Midbrain (tissue), 1 donor: ENCODE data around the gene R3HCC1L.

ENCODE experiments used
- DNase-seq: peaks from one replicate; lab custom pipeline; 2025; lab: John Stamatoyannopoulos, UW

R3HCC1L gene

DNA sequence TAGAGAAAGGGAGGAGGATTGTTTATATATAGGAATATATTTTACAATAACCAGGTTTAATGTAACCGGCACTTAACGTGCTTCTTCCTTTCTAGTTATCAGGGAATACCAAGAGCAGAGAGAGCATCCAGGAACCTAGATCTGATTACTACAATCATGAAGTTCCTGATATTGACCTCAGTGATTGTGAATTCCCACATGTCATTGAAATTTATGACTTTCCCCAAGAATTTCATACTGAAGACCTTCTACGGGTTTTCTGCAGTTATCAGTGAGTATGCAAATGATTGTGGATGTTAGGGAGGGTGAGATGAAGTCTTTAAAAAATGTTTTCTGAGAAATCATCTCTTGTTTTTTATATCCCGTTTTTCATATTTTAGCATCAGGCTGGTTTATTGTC lies 97.0 kb downstream of the R3HCC1L start:
- no peak for DNase-seq

DNA sequence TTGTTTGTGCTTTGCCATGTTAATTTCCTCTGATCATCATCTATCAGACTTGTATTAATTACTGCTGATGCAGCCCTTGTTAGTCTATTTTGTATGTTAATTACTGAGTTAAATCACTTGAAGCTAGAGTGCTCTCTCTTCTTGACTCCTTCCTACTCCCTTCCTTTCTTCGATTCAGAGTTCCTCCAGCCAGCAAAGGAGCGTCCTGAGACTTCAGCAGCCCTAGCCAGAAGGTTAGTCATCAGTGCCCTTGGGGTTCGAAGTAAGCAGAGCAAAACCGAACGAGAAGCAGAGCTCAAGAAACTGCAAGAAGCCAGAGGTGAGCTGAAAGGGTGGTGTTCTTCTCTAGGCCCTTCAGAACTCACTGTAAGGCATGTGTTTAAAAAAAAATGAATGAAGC lies 101.4 kb downstream of the R3HCC1L start:
- no peak for DNase-seq

DNA sequence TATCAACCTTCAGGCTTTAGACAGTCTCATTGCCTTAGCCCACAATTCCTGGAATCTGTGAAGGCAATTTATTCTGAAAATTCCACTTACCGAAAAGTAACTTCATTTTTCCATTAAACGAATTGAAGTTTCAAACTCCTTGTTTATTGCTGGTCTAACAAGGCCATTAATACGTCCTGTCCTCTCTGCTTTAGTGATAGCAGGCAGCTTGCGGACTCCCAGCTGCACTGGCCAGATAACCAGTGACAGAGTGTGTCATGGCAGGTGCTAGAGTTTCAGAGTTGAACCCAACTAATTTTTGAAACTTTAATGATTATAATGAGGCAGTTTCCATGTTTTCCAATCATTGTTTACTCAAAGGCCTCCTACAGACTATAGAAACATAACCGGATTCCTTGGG lies 102.4 kb downstream of the R3HCC1L start:
- DNase-seq = no peak

DNA sequence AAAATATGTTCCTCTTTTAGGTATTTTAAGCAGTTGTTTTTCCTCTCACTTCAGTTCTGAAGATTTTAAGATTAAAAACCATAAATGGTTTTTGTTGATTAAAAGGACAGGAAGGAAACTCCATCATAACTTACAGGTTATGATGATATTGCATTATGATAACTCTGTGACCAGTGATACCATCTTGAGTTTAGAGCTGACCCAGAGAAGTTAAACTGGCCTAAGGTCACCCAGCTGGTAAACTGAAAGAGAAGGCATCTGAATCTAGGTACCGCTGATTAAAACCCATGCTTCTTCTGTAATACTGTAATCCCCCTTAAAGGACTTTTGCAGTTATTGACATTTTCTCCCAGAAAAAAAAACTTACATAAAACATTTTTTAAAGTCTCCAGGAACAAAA lies 103.9 kb downstream of the R3HCC1L start:
- DNase-seq = no peak

DNA sequence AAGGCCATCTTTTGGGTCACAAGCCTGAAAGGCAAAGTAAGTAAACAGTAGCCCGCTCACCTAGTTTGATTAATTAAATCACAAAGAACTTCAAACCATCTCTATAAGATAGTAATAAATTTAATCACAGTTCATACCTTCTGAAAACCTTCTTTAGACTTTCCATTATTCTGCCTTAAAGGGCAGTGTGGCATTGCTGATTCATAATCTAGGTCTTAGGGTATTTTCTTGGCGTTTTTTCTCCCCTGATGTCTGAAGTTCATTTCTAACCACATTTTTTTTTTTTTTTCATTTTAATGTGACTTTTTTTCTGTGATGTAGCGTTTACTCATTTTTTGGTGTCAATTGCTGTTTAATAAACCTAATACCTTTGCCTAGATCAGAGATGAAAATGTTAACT lies 106.1 kb downstream of the R3HCC1L start:
- no peak for DNase-seq

DNA sequence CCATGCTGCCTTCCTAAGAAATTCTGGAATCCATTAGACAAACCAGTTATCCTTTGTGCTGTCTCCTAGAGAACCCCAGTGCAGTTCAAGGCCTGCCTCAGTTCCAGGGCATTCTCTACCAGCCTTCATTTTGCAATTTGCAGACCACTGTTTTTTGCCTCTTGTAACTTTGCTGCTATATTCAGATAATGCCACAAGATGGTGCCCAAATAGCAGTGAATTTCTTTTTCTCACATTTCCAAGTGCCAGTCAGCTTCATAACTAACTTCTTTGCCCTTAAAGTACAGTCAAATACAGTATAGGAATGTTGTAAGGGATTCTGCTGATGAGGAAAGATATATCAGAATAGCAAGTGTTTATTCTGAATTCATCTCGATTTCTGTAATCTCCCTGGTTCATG lies 108.4 kb downstream of the R3HCC1L start:
- DNase-seq = peak; percentile 12

DNA sequence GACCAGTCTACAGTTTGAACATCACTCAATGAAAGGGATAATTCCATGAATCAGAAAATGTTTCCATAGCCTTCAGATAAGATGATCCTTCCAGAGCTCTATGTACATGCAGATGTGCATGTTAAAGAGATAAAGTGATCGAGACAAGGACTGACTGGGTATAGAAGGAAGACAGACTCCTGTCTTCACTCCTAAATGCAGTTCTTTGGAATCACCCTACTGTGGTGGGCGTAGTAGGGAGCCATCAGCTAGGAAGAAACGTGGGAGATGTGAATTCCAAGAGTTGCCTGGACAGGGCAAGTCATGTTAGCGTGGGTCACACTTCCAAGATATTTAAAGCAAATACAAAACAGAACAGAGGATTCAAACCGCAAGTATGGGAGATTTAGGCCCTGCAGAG lies 109.7 kb downstream of the R3HCC1L start:
- DNase-seq = no peak

DNA sequence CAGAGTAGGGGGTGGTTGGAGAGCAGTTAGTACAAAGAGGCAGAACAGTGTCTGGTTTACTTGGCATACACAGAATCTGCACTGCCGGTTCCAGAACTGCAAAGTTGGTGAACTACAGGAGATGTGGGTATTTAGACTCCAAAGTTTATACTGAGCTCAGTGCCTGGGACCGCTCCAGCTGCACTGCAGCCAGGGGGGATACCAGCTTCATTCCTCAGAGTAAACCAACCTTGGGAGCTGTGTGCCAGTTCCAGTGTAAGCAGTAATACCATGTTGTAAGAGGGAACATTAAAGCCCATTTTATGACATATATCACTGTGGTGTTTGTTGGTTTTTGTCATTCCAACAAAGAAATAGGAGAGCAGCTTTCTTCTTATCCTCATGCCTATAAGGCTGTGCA lies 110.1 kb downstream of the R3HCC1L start:
- no peak for DNase-seq

DNA sequence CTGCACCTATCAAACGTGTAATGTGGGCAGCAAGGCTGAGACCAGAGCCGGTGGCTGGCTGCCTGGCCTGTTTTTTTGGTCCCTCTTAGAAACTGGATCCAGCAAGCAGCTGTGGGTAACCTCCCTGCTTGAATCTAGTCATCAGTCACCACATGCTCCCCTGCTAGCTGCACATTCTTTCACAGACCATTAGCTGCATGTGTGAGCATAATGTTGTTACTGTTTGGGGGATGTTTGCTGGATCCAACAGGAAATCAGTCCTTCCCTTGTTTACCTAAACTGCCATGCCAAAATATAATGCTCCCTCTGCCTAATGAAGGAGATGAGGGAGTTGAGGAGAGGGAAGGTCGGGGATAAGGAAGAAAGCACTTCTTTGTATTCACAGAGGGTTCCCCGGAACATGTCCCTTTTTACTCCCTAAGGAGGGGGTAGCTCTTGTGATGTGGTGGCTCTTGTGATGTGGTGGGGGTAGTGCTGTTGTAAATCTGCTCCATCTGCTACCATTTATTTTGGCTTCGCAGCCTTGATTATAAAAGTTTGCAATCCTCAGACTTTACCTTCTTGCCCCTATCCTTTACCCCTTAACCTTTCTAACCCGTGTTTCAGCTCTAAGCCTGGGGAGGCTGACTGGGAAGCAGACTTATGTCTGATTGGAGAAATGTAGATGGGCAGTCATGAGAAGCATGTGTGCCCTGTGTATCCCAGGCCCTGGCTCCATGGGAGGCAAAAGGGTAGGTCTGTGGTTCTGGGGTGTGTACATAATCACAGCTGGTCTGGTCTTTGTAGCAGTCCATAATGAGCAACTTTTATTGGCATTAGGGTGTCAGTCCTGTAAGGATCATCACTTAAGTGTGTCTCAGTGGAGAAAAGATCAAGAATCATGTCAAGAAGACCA lies 112.7 kb downstream of the R3HCC1L start:
- DNase-seq = no peak

DNA sequence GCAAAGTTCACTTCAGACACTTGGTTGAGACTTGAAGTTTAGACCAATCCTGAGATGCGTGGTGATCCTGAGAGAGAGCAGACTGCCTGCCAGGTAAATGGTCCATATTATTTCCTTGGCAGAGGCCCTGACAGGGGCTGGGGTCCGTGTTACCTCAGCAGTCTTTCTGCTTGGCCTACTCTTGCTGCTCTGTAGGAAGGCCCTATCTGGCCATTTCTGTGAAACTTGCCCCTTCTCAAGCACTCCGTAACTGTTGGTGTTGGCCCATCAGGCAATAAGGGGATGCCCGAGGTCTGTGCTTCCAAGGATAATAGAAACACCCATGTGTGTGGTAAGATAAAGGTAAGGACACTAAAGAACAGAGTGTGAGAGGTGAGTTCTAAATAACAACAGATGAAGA lies 113.6 kb downstream of the R3HCC1L start:
- DNase-seq = no peak

DNA sequence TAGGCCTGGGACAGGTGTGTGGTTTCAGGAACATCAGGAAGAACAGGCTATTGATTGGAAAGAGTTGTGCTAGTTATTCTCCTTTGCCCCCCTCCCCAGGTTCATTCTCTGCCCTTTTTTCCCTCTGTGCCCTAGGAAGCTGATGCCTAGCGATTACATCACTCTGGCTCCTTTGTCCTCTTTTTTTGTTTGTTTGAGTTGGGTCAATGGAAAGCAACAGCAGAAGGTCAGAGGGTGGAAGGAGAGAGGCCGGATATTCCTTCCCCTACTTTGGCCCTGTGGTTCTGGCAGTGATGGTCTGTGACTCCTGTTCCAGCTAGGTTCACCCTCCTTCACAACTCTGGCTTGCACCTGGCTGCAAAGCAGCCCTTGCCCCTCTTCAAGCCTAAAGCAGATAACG lies 114.7 kb downstream of the R3HCC1L start:
- no peak for DNase-seq

DNA sequence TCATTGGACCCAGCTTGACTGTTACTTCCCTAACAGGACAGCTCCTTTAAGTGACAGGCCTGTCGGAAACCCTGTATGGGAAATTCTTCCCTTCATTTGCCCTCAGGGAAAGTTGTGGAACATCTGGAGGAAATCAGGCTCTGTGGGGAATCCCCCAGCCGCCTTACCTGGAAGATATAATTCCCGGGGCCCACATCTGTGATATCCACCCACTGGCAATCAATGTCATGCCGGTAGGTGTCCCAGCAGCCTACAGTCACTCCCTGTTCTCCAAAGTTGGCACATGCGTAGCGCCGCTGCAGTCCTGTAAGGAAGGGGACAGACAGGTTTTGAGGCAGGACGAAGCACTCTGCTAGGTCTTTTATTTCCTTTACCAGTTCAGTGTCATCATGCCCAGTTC lies 116.9 kb downstream of the R3HCC1L start:
- no peak for DNase-seq

DNA sequence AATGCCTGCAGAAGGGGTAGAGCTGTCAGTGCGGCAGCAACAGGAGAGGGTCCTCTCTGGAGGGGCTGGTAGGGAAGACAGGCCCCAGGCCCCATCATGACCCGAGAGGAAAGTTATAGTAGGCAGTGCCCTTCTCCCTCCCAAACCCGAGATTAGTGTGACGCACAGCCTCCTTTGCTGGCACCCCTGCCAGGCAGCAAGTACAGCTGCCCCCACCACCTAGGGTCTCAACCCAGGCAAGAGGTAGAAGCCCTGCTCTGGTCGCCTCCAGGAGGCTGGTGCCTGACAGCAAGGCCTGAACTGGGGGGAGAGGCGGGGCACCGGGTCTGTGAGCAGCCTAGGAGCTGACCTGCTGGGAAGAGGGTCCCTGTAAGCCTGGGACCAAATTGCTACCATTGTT lies 118.0 kb downstream of the R3HCC1L start:
- DNase-seq = no peak

DNA sequence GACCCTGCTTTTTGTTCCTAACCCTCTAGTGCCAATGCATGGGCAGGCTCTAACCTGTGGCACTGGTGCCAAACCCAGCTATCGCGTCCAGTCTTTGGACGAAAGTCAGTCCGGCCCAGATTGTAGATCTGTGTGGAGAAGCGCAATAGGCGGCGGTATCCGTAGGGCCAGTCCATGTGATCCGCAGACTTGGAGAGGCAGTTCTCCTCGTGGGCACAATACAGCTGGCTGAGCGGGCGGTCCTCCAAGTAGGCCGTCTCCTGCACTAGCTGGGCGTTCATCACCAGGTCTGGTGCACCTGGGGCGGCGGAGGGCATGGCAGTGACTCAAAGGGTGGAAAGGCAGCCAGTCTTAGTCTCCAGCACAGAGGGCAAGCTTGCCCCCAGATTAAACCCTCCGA lies 119.0 kb downstream of the R3HCC1L start:
- DNase-seq = no peak

DNA sequence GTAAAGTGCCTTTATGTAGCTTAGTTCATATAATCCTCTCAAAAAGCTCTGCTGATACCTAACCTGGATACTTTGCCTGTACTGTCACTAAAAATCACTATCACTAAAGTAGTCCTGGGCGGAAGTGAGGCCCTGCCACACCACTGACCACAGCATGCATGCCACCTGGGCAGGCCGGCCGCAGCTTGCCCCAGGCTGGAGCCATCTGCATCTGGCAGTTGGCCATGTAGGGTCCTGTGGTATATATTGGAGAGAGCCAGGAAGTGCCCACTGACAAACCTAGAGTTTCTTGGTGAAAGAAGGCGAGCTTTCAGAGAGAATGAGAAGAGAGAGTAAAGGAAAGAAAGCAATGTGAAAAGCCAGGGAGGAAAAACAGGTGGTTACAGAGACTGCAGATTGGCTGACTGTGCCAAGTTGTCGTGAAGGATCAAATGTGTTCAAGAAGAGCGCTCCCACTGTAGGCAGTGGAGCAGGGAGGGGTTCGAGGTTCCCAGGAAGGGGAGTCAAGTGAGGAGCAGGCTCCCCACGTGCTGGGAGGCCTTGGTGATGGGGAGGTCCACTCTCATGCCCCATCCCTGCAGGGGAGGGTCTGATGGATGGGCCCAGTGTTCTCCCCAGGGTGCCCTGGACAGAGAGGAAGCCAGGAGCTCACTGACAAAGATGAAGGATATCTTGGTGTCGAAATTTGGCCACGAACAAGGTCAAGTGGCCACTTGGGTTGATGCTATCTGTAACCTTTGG lies 119.9 kb downstream of the R3HCC1L start:
- no peak for DNase-seq

DNA sequence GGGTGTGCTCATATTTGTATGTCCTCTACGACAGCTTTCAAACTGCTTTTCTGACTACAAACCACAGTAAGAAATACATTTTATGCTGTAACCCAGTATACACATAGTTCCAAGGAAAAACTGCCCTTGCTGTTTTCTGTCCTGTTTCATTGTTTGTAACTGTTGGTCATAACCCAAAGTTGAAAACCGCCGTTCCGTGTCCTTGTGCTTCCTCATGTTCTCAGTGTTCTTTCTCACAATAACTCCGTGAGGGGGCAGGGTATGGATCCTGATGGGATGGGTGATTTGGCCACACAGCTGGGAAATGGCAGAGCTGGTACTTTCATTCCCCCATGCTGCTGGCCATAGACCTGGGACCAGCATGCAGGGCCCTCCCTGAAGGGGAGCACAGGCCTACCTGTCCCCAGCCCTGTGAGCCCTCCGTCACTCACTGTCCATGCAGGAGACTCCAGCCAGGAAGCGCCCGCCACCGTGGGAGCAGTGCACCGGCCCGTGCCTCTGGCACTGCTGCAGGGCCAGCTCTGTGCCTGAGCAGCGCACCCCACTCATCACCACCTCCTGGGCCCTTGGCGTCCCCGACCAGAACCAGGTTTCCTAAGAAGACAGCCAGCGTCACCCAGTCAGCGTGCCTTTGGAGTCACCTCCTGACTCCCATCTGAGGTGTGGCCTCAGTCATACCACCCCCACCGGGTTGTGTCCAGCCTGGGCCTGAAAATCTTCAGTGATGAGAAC lies 120.9 kb downstream of the R3HCC1L start:
- DNase-seq = no peak

DNA sequence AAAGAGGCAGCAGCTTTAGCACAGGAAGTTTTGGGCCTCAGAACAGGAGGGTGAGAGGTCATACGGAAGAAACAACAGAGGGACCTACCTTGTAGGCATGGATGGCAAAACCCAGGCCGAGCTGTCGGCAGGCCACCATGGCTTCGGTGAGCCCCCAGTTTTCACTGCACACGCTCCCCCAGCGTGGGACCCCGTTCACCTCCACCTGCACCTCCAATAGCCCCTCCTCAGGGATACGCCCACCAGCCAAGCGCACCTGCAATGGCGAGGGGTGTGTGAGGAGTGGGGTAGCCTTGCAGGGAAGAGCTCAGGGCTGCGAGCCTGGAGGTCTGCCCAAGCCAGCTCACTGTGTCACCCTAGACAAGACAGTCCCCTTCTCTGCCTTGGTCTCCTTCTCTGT lies 122.2 kb downstream of the R3HCC1L start:
- DNase-seq = no peak

DNA sequence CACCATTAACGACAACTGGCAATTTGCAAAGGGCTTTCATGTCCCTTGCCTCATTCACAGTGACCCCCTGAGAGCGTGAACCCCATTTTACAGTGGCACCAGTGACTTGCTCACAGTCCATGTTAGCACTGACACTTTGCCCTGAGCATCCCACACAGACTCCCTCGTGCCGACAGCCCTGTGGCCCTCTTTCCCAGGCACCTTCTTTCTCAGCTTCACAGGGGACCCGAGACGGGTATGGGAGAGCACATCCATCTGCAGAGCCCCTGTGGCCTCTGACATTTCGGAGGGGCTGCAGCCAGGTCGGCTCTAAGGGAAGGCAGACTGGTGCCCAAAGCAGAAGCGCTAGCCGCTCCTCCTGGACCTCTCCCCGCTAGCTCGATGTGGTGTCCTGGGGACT lies 122.7 kb downstream of the R3HCC1L start:
- DNase-seq = no peak

DNA sequence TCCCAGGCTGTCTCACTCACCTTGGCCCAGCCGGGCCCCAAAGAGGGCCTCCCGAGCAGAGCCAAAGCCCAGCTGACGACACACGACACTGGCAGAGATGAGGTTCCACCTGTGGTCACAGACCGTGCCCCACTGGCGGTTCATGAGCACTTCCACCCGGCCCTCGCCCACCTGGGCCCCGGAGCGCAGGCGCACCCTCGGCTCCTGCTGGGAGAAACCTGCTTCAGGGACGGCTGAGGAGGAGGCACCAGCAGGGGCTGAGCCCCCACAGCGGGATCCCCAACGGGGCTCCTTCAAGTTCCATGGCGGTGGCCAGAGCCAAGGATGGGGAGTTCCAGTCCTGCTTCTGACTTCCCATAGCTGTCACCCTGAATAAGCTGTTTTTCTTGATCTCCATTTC lies 123.5 kb downstream of the R3HCC1L start:
- DNase-seq = no peak

DNA sequence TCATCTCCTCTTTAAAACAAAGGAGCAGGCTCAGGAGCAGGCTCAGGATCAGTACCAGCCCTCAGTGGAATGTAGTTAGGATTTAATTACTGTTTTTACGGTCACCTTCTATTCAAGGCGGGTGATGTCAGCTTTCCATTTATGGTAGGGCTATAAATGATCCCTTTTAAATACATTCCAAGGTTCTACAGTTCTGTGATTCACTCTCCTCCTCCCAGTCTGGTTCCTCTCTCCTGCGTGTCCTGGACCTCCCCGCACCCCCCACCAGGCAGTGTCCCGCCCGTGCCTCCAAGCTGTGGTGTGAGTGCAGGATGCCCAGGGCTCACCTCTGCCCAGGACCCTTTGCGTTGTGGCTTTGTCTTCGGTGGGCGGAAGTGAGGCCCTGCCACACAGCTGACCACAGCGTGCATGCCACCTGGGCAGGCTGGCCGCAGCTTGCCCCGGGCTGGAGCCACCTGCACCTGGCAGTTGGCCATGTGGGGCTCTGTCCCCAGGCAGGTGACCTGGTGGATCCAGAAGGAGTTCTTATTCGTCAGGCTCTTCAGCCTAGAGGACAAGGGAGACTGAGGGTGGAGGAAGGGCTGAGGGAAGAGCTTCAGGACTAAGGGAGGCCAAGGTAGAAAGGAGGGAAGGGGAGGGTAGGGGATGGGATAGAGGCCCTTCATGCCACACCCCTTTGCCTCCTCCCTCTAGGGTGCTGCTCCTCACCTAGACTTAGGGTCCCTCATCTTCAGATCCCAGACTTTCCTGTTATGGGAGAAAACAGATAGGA lies 124.4 kb downstream of the R3HCC1L start:
- DNase-seq = no peak

DNA sequence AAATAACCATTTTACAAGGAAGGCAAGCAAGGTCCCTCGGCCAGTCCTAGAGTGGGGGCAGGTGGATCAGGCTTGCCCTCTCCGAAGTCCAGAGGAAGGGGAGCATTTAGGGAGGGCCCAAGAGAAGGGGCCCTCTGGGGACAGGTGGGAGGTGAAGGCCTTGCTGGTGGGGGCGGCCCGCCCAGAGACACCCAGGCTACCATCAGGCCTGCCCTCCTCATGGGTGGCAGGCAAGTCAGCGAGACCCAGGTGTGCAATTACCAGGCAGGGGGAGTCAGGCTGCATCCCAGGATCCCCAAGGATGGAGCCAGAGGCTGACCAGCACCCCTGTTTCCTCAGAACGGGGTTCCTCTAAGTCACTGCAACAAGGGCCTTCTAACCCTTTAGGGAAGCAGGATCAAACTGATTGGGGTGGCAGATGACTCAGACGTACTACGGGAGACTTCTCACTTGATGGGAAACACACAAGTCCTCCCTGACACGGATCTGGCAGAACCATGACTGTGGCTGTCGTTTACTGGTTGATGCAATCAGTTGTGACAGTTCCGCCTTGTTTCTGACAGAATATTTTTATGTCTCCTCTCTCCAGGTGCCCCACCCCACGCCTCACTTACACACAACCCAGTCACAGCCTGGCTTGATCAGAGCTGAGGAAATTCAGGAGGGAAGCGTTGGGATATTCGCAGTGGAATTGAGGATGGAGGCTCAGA lies 125.3 kb downstream of the R3HCC1L start:
- no peak for DNase-seq
